Gastroesophageal sphincter (tissue), 4 donors: ENCODE data around the gene TLX1. TPM values are rescaled to one million over a fixed set of nuclear protein-coding genes. Genes with fewer than 3 reads are reported as not detected.
"Not testable (repeated sequence)": the region's sequence is repeated elsewhere in the genome, so short reads cannot be mapped to it uniquely, and the experiment has no call there.

Experiments
- ATAC-seq: fragments of 150-250 bp; one replicate; pipeline ENCODE4 v1.9.1; 2016; ENCODE audit warnings: mild to moderate bottlenecking, moderate library complexity
- H3K27ac ChIP-seq, 4 donors: fragments of 200-600 bp; sonication (generic) in 3 of 4; 1 replicate in 3 of 4; 2 replicates in 1 of 4; pipeline ENCODE4 v1.5.1; 2016 to 2019
- H3K27me3 ChIP-seq: fragments of 200-600 bp; sonication (generic); one replicate; pipeline ENCODE4 v1.5.1; 2019
- H3K36me3 ChIP-seq, 2 donors: fragments of 200-600 bp; sonication (generic); one replicate each; pipeline ENCODE4 v1.5.1; 2019; ENCODE audit warnings: control low read depth in 1 of 2
- H3K4me1 ChIP-seq, 3 donors: fragments of 200-600 bp; sonication (generic); 1 replicate in 2 of 3; 2 replicates in 1 of 3; pipeline ENCODE4 v1.5.1; 2016 to 2019; ENCODE audit warnings: control low read depth in 2 of 3
- H3K4me3 ChIP-seq, 2 donors: fragments of 200-600 bp; sonication (generic); one replicate each; pipeline ENCODE4 v1.5.1; 2019; ENCODE audit warnings: mild to moderate bottlenecking in 1 of 2, moderate library complexity in 1 of 2
- H3K9me3 ChIP-seq, 3 donors: fragments of 200-600 bp; sonication (generic); one replicate each; pipeline ENCODE4 v1.5.1; 2017 to 2019; ENCODE audit warnings: control low read depth in 2 of 3
- CTCF ChIP-seq, 4 experiments: fragments of 200-600 bp in 2 of 4; fragments of 450-650 bp in 2 of 4; sonication (generic) in 1 of 4; IDR thresholded peaks; one replicate each; pipeline ENCODE4 v1.5.1; 2017 to 2019; ENCODE audit warnings: antibody characterized with exemption in 4 of 4, mild to moderate bottlenecking in 2 of 4, moderate library complexity in 2 of 4
- EP300 ChIP-seq: sonication (generic); formaldehyde crosslinking; IDR thresholded peaks from one replicate; pipeline ENCODE4 v1.6.1; 2017; ENCODE audit warnings: antibody characterized with exemption, mild to moderate bottlenecking
- POLR2A ChIP-seq, 2 donors: fragments of 450-650 bp; IDR thresholded peaks; one replicate each; pipeline ENCODE4 v1.6.1; 2017; ENCODE audit warnings: antibody characterized with exemption in 2 of 2, mild to moderate bottlenecking in 2 of 2, moderate library complexity in 1 of 2
- POLR2AphosphoS5 ChIP-seq: sonication (generic); formaldehyde crosslinking; IDR thresholded peaks from one replicate; pipeline ENCODE4 v1.6.1; 2017; ENCODE audit warnings: antibody characterized with exemption
- WGBS, 2 donors: methylation state at CpG; one replicate each; pipeline ENCODE4 v1.1.5; 2018; ENCODE audit warnings: low coverage in 1 of 2; 5-methylcytosine and 5-hydroxymethylcytosine counted together
- total RNA-seq, 4 donors: library from RNA; depleted of rRNA; stranded (reverse); fragments of >200 nt; gene quantifications; one replicate each; pipeline ENCODE4 v1.1.0, GENCODE V29; 2016

TLX1 gene
- total RNA-seq, 4 donors from 2014 or later, result not detected

- Histone ChIP-seq H3K4me3 (no peak overlapping the region), H3K36me3 (no peaks in the 10 kb centered on the region), H3K9me3 (peaks cover 0 to 16% (median 0%) of the 10 kb centered on the region in 3 donors), H3K27me3 (peaks cover 100% of the 10 kb centered on the region), H3K4me1 (peaks cover 0 to 35% (median 5%) of the 10 kb centered on the region in 3 donors), H3K27ac (no peak overlapping the region)
- 61% methylated on average over 3 of the region's 7 CpGs; no CpG with 5 or more reads in 1 of the 2 donors for WGBS, 2 donors
- no peak for ATAC-seq
- no peak for TF ChIP-seq CTCF (IDR thresholded peaks at IDR 0.05)
- no peak for TF ChIP-seq POLR2AphosphoS5
- TF ChIP-seq POLR2A (IDR thresholded peaks at IDR 0.05), result no peak
- TF ChIP-seq EP300, result no peak
Measured at GRCh38 chr10:101145145-101145544, 14.0 kb downstream of the TLX1 start.

- Histone ChIP-seq H3K27ac (no peak overlapping the region), H3K36me3 (no peaks in the 10 kb centered on the region), H3K4me1 (peaks cover 0 to 27% (median 0%) of the 10 kb centered on the region in 3 donors), H3K27me3 (peaks cover 100% of the 10 kb centered on the region), H3K4me3 (no peak overlapping the region), H3K9me3 (peaks cover 0 to 16% (median 0%) of the 10 kb centered on the region in 3 donors)
- no peak for ATAC-seq
- WGBS, 2 donors, result 2% methylated on average over 8 of the region's 40 CpGs; no CpG with 5 or more reads in 1 of the 2 donors
- TF ChIP-seq EP300 (no peak), POLR2AphosphoS5 (no peak), CTCF (IDR thresholded peaks at IDR 0.05) (no peak), POLR2A (IDR thresholded peaks at IDR 0.05) (no peak)
Measured at GRCh38 chr10:101145750-101146391, 14.8 kb downstream of the TLX1 start.

- 0% methylated on average over 2 of the region's 55 CpGs; no CpG with 5 or more reads in 1 of the 2 donors for WGBS, 2 donors
- H3K4me3 ChIP-seq, result no peak overlapping the region
- peaks cover 100% of the 10 kb centered on the region for H3K27me3 ChIP-seq
- peaks cover 0 to 16% (median 0%) of the 10 kb centered on the region in 3 donors for H3K9me3 ChIP-seq
- no peaks in the 10 kb centered on the region for H3K36me3 ChIP-seq
- TF ChIP-seq POLR2AphosphoS5 (no peak), EP300 (no peak), POLR2A (IDR thresholded peaks at IDR 0.05) (no peak)
- ATAC-seq, result no peak
- no peak overlapping the region for H3K27ac ChIP-seq
- H3K4me1 ChIP-seq, result peaks cover 0 to 26% (median 0%) of the 10 kb centered on the region in 3 donors
Measured at GRCh38 chr10:101146392-101147251, 15.5 kb downstream of the TLX1 start.

GRCh38 chr10:101151395-101151794 is 20.3 kb downstream of the TLX1 start:
- H3K27ac ChIP-seq, result no peak overlapping the region
- TF ChIP-seq POLR2AphosphoS5, result no peak
- TF ChIP-seq EP300, result no peak
- no peak for TF ChIP-seq CTCF (IDR thresholded peaks at IDR 0.05)
- no peak for TF ChIP-seq POLR2A (IDR thresholded peaks at IDR 0.05)
- no peak for ATAC-seq
- peaks cover 96% of the 10 kb centered on the region for H3K27me3 ChIP-seq
- 45 to 61% methylated on average over 3 to 4 of the region's 4 CpGs for WGBS, 2 donors
- no peak overlapping the region for H3K4me3 ChIP-seq
- H3K9me3 ChIP-seq, result peaks cover 0 to 16% (median 0%) of the 10 kb centered on the region in 3 donors
- peaks cover 0 to 8% (median 0%) of the 10 kb centered on the region in 3 donors for H3K4me1 ChIP-seq
- no peaks in the 10 kb centered on the region for H3K36me3 ChIP-seq

- WGBS, 2 donors, result 78% methylated on average over 1 to 2 of the region's 3 CpGs
- Histone ChIP-seq H3K9me3 (peaks cover 0 to 16% (median 0%) of the 10 kb centered on the region in 3 donors), H3K27ac (no peak overlapping the region), H3K4me1 (no peaks in the 10 kb centered on the region), H3K36me3 (no peaks in the 10 kb centered on the region), H3K4me3 (no peak overlapping the region), H3K27me3 (peaks cover 96% of the 10 kb centered on the region)
- no peak for ATAC-seq
- TF ChIP-seq CTCF (IDR thresholded peaks at IDR 0.05), result no peak
- no peak for TF ChIP-seq EP300
- no peak for TF ChIP-seq POLR2A (IDR thresholded peaks at IDR 0.05)
- no peak for TF ChIP-seq POLR2AphosphoS5
Measured at GRCh38 chr10:101152316-101152715, 21.2 kb downstream of the TLX1 start.

- peaks cover 96% of the 10 kb centered on the region for H3K27me3 ChIP-seq
- not testable (repeated sequence) for H3K27ac ChIP-seq, H3K36me3 ChIP-seq, H3K4me3 ChIP-seq, H3K4me1 ChIP-seq, ATAC-seq, H3K9me3 ChIP-seq
- 80 to 98% methylated on average over 1 to 5 of the region's 5 CpGs for WGBS, 2 donors
Measured at GRCh38 chr10:101154506-101154905, 23.4 kb downstream of the TLX1 start.
